GM18858 (cell line): ENCODE measurements around the gene TRRAP.
"Not testable (repeated sequence)": the region's sequence is repeated elsewhere in the genome, so short reads cannot be mapped to it uniquely, and the experiment has no call there.

Experiments used
- ATAC-seq: cut with Tn5 transposase; IDR thresholded peaks from one replicate; pipeline ENCODE4 v1.9.1; 2021; ENCODE audit not compliant: unreplicated experiment

TRRAP gene

DNA sequence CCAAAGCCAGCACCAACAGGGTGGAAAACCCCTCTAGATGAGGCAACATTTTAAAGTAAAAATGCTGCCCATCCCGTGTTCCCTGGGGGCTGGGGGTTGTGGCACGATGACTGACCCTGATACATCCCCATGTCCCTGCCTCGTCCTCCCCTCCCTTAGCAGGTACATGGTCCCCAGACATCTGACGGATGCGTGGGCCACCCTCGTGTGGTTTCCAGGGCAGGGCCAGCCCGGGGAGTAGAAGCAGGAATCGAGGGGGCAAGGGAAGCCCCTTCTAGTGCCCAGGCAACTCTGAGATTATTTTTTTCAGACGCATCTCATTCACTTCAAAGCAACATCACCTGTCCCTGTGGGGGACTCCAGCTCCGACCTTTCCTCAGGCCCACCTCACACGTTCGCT lies 12.0 kb upstream of the TRRAP start:
- ATAC-seq, result no peak

DNA sequence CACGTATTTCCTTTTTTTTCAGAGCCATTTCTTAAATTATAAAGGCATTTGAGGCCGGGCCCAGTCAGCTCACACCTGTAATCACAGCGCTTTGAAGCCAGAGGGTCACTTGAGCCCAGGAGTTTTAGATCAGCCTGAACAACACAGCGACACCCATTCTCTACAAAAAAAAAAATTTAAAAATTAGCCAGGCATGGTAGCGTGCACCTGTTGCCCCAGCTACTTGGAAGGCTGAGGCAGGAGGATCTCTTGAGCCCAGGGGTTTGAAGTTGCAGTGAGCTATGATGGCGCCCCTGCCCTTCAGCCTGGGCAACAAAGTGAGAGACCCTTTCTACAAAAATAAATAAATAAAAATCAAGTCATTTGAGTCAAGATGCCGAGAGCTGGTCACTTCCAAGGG lies 11.6 kb upstream of the TRRAP start:
- no peak for ATAC-seq

DNA sequence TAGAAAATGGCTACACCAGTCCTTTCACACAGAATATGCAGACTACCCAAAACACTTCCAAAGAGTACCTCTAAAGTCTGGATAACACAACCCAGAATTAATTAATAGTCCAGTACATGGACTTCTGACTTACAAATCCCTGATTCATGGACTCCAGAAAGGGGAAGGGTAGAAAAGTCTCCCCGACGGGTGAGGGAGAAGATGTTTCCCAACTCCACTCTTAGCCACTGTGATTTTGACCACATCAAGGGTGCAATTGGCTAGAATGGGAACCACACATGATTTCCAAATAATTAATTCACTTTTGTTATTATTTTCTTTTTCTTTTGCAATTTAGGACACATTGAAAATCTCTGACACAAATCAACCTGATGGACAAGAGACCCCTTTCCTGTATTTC lies 9.9 kb upstream of the TRRAP start:
- no peak for ATAC-seq

DNA sequence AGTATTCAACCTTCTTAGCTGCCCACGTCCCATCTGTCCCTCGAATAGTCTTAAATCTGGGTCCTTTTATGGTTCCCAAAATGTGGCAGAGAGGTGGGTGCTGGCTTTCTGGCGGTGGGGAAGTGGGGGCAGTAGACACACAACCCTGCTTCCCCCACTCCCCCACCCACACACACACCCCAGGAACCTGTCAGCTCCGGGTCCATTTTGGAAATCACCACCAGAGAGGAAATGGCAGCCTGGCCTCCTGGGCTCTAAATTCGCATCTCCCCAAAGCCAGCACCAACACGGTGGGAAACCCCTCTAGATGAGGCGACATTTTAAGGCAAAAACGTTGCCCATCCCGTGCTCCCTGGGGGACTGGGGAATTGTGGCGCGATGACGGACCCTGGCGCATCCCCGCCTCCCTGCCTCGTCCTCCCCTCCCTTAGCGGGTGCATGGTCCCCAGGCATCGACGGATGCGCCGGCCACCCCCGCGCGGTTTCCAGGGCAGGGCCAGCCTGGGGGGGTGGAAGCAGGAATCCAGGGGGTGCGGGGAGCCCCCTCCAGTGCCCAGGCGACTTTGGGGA lies 9.2 kb upstream of the TRRAP start:
- ATAC-seq, result no peak

DNA sequence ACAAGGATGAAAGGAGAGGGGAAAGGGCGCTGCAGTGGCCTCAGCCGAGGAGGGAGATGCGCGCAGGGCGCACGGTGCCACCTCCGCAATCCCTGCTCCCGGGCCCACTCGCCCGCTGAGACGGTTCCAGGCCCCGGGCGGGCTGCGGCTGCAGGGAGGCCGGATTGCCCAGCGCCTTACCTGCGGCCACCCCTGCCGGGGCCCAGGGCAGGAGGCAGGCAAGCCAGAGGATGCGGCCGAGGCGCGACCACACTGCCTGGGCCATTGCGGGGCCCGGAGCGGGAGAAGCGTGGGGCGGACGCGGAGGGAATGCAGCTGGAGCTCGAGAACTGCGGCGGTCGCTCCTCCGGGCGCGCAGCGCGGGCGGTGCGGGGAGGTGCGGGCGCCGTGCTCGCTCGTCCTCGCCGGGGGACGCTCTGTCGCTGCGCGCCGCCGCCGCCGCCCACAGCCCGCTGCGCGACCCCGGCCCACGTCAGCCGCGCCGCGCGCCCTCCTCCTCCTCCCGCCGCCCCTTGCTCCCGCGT lies 8.7 kb upstream of the TRRAP start, which contains the start of gene TMEM130:
Gene TMEM130 (minus strand): TSS at position 418 of the 524 bp plus-strand sequence. CDS start 153 bp downstream, at position 265.
- no peak for ATAC-seq

DNA sequence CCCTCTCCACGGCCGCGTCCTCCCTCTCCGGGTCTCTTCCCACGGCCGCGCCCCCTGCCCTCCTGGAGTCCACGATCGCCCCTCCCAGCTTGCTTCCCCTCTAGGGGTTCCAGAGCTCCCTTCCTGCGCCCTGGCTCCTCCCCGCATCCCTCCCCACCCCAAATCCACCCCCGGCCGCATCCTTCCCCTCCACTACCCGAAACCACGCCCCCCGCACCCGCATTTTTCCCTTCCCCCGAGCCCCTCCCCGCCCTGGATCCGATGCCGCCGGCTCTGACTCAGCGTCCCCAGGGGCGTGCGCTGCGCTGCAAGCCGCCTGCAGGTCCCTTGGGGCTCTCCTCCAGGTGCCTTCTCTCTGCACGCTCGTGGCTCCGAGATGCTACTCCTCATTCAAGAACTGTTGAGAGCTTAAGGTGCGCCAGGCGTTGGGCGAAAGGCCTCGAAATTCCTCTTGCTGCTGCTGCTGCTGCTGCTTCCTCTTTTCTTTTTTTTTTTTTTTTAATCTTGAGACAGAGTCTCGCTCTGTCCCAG lies 8.1 kb upstream of the TRRAP start:
- peak; percentile 65 for ATAC-seq

DNA sequence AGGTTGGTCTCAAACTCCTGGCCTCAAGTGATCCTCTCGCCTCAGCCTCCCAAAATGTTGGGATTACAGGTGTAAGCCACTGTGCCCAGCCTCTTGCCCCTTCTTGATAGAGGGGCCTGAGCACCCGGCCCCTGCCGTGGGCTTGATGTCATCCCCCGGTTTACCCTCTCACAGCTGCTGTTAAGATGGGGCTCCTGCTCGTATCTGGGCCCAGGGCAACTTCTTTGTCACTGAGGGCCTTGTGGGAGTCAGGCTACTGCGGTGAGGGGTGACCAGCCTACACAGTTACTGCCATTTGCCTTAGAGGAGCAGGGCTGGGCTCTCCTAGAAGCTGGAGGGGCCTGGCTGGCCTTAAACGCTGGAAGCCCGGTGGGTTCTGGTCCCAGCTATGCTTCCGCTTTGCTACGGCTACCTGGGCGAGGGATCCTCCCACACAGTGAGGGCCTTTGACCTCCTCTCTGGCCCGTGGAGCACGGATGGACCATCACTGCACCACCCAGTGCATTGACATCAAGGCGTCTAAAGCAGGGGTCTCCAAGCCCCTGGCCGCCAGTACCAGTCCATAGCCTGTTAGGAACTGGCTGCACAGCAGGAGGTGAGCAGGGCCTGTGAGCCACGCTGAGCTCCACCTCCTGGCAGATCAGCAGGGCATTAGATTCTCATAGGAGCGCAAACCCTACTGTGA lies 7.4 kb upstream of the TRRAP start:
- no peak for ATAC-seq

DNA sequence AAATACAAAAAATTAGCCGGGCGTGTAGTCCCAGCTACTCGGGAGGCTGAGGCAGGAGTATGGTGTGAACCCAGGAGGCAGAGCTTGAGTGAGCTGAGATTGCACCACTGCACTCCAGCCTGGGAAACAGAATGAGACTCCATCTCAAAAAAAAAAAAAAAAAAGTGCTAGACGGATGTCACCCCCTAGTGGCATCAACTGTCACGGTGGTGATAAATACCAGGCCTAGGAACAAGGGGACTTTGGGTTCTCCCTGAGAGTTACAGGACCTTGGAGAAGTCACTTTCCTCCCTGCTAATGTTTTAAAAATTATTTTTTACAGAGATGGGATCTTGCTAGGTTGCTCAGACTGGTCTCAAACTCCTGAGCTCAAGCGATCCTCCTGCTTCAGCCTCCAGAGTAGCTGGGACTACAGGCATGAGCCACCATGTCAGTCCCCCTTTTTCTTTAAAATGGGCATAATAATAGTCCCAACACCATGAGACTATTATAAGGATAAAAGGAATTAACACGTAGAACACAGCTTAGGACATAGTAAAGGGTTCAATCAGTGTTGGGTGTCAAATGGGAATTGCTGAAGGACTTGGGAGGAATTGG lies 5.9 kb upstream of the TRRAP start:
- no peak for ATAC-seq

DNA sequence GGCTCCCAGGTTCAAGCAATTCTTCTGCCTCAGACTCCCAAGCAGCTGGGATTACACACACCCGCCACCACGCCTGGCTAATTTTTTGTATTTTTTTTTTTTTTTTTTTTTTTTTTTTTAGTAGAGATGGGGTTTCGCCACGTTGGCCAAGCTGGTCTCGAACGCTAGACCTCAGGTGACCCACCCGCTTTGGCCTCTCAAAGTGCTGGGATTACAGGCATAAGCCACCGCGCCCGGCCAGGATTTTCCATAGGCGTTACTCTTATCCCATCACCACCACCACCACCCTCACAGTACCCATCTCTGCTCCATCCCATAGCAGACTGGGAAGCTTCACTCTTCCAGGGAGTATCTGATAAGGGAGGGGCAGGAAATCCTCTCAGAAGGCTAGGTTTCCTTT lies 4.7 kb upstream of the TRRAP start:
- ATAC-seq, result not testable (repeated sequence)

DNA sequence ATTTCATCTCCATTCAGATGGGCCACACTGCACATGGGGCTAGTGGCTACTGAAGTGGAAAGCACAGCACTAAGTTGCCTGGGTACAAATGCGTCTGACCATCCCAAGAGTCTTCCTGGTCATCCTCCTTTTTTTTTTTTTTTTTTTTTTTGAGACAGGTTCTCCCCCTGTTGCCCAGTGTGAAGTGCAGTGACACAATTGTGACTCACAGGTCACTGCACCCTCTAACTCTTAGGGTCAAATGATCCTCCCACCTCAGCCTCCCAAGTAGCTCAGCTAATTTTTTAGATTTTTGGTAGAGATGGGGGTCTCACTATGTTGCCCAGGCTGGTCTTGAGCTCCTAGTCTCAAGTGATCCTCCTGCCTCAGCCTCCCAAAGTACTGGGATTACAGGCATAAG lies 3.4 kb upstream of the TRRAP start:
- ATAC-seq, result no peak

DNA sequence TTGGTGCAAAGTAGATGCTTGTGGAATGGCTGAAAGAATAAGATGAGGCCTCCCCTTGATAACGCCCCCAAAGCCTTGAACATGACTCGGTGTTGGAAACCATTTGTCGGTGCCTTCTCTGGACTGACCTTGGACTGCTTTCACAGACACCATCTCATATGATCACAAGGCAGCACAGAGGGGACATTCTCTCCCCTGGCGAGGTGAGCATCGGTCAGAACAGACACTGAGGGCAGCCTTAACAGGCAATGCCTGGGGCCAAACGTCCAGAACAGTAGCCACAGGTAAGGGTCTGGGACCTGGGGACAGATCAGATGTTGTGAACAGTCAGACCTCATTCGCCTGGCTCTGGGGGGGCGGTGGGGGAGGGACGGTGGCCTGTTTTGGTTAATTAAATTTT lies 2.8 kb upstream of the TRRAP start:
- ATAC-seq, result no peak

DNA sequence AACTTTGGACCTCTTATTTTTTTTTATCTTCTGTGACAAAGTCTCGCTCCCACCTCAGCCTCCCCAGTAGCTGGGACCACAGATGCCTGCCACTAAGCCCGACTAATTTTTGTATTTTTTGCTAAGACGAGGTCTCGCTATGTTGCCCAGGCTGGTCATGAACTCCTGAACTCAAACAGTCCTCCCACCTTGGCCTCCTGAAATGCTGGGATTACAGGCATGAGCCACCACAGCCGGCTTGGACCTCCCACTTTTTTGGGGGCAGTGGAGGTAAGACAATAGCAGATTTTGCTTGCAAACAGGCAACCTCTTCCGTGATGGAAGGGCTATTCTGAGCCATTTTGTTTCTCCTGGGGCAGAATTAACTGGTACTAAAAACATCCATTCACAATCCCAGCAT lies 1.2 kb upstream of the TRRAP start:
- ATAC-seq, result no peak

DNA sequence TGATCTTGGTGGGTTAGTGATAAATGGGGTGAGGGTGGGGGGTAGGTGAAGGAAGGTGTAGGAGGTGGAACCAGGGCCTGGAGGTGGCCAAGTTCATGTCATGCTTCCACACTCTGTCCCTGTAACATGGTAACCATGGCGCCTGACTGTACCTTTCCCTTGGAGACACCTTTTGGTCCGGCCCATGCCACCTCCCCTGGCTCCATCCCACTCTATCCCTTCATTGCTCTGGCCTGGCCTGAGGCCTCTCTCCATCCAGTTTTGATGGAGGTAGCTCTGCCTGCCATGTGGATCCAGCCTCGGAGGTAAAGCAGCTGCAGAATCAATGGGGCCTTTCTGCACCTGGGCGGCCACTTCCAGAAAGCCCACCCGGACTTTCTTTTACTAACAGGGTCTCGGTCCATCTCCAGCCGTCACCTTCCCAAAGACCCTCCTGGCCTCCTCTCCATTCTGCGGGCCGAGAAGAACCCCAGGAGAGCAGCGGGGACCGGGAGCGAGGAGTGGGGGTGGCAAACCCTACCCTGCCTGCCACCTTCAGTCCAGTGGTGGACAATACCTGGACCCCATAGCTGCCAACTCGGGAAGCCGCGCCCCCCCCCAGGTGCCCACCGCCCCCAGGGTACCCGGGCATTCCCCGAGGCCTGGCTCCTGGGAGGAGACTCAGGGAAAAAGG lies 504 bp upstream of the TRRAP start:
- no peak for ATAC-seq

DNA sequence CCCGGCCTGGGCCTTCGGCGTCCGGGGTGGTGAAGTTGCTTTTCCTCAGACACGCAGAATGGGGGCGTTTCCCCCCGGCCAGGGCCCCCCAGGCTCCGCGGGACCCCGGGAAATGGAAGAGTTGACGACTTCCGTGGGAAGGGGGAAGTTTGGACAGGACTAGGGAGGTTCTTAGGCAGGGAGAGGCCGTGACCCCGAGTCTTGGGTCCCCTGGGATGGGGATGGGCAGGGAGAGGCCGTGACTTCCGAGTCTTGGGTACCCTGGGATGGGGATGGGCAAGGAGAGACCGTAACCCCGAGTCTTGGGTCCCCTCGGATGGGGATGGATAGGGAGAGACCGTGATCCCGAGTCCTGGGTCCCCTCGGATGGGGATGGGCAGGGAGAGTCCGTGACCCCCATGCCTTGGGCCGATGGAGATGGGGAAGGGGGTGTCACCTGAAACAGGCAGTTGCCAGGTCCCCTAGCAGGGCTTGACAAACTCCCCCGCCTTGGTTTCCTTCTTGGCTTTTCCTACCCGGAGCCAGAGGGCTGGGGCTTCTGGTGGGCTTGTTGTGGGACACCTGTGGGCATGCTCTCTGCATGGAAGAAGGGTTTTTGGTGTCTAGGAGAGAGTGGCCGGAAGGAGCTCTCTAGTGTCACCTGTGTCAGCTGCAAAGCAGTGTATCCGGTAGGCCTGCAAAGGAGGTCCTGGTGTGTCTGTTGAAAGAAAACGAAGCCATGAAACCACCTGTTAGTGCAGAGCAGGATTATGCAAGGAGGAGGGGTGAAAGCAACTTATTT lies 1.1 kb downstream of the TRRAP start:
- ATAC-seq, result peak; percentile 89

DNA sequence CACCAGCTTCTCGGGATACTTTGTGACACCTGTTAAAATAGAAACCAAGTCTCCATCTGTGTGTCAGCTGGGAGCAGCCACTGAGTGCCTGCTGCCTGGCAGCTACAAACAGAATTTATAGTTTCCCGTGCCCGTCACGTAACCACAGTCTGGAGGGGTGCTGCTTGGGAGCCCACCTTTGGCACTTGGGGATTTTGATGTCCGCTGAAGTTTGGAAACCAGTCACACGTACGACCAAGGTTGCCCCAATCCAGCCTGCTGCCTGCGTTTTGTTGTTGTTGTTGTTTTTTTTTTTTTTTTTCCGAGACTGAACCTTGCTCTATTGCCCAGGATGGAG lies 1.6 kb downstream of the TRRAP start:
- no peak for ATAC-seq

DNA sequence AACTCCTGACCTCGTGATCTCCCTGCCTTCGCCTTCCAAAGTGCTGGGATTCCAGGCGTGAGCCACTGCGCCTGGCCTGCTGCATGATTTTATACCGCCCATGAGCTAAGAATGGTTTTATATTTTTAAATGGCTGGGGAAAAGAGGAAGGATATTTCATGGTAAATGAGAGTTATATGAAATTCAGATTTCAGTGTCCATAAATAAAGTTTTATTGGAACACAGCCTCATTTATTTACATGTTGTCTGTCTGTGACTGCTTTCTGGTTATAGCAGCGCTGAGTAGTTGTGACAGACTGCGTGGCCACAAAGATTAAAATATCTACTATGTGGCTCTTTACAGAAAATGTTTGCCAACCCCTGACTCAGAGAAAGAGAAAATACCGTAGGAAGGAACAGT lies 2.2 kb downstream of the TRRAP start:
- no peak for ATAC-seq

DNA sequence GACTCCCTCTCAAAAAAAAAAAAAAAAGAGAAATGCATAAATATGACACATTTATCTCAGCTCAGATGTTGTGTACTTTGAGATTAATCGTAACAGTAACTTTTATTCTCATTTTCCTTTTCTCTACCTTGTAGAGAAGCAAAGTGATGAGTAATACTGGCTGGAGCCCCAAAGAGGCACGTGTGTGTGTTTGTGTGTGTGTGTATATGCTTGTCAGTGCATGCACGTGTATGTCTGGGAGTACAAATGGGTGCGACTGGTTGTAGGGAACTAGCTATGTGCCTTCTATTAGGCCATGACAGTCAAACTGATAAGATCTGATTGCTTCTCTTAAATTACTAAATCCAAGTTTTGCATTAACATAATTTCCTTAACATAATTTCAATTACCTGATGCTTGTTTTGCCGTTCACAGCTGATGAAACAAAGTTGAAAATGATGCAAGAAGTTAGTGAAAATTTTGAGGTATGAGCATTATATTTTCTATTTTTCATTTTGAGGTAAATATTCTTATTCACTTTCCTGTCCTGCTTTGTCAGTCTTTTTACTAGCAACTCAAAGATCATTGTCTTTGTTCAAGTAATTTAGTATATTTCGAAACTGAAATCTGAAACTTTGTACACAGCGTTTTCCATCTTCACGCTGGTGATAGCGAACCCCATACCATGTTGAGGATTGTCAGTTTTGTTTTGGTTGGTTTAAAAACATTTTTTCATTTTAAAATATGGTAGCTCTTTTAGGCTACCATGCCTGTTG lies 3.4 kb downstream of the TRRAP start:
- ATAC-seq, result no peak

DNA sequence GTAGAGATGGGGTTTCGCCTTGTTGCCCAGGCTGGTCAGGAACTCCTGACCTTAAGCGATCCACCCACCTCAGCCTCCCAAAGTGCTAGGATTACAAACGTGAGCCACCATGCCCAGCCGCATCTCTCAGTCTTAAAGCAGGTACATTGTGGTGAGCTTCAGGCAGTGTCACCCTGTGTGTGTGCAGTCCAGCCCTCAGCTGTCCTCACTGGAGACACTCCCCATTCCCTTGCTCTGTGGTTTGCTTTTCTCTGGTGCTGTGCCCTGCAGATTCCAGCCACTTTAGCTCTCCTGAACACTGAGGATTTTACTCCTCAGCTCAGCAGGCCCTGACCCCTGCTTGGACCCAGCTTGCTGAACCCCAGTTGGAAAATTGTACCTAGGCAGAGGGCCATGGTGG lies 6.1 kb downstream of the TRRAP start:
- no peak for ATAC-seq

DNA sequence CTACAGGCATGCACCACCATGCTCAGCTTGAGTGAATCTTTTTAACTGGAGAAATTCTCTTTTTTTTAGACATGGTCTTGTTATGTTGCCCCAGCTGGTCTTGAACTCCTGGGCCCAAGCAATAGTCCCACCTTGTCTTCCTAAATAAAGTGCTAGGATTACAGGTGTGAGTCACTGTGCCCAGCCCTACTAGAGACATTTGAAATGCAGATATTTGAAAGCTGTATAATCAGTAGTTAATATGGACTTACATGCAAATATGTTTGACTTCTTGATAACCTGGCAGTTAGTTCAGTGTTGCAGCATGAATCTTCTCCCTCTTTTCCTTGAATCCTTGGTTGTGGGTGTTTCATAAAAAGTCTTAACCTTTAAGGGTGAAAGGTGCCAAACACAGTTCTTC lies 8.7 kb downstream of the TRRAP start:
- ATAC-seq, result no peak

DNA sequence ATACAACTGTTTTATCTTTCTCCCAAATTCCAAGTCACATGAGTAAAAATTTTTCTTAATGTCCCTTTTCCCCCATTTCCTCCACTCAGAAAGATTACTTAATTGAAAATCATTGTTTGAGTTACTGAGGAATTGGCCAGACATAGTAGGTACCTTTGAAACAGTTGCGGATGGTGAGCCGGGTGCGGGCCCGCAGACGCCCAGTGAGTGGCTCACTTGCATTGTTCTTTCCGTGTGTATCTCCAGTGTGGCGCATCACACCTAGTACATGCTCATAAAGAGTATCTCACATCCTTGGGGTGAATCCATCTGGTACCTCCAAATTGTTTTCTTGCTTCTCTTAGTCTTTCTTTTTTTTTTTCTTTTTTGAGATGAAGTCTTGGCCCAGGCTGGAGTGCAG lies 14.3 kb downstream of the TRRAP start:
- ATAC-seq, result no peak
